Neutrophil (primary cell): Measurements from ENCODE around the gene PLEKHG4.

Experiments used
- H3K27ac ChIP-seq: fragments of 200-600 bp; sonication (generic); 2 replicates; pipeline ENCODE4 v1.5.1; 2016; ENCODE audit warnings: mild to moderate bottlenecking, moderate library complexity
- H3K27me3 ChIP-seq: fragments of 200-600 bp; sonication (generic); 2 replicates; pipeline ENCODE4 v1.6.0; 2016; ENCODE audit warnings: mild to moderate bottlenecking
- H3K36me3 ChIP-seq: fragments of 200-600 bp; sonication (generic); 2 replicates; pipeline ENCODE4 v1.5.1; 2017
- H3K4me1 ChIP-seq, 2 experiments: fragments of 200-600 bp in 1 of 2; sonication (generic) in 1 of 2; 1 replicate in 1 of 2; 2 replicates in 1 of 2; pipeline versions ENCODE4 v1.5.1 to v1.6.1; 2013 to 2016; ENCODE audit warnings: low read depth in 1 of 2, low read length in 1 of 2, mild to moderate bottlenecking in 1 of 2, moderate library complexity in 1 of 2; ENCODE audit not compliant: control insufficient read depth in 1 of 2, insufficient read depth in 1 of 2
- H3K4me3 ChIP-seq, 2 experiments: fragments of 200-600 bp in 1 of 2; sonication (generic) in 1 of 2; 1 replicate in 1 of 2; 2 replicates in 1 of 2; pipeline ENCODE4 v1.5.1; 2013 to 2016; ENCODE audit warnings: low read depth in 1 of 2, low read length in 1 of 2, mild to moderate bottlenecking in 1 of 2, moderate library complexity in 1 of 2
- H3K9me3 ChIP-seq: fragments of 200-600 bp; sonication (generic); 2 replicates; pipeline ENCODE4 v1.5.1; 2016
- TF ChIP-seq, protein P1 (sequence below): fragments of 200-600 bp; sonication (generic); IDR thresholded peaks from 2 replicates; pipeline ENCODE4 v1.5.1; 2016; ENCODE audit warnings: antibody characterized with exemption

The PLEKHG4 gene

DNA sequence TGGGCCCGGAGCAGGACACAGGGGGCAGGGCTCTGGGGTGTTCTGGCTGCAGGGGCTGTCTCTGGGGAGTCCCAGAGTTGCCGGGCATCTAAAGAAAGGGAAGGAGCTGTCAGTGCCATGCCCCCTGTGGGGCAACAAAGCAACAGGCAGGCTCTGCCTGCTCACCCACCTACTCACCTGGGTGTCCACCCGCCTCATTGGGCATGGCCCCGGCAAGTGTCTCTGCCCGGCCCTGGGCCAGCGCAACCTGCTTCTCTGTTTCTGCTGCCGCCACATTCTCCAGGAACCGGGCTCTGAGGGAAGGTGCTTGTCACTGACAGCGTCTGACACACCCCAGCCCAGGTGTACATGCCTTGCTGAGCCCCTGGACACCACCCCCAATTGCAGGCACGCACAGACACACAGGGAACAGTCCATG, 45.1 kb upstream of the PLEKHG4 start:
- Histone ChIP-seq H3K27me3 (no peaks in the 10 kb centered on the region), H3K9me3 (no peaks in the 10 kb centered on the region), H3K36me3 (peaks cover 93% of the 10 kb centered on the region), H3K4me3 (no peak overlapping the region), H3K27ac (no peak overlapping the region), H3K4me1 (no peaks in the 10 kb centered on the region)
- TF ChIP-seq, protein P1, sequence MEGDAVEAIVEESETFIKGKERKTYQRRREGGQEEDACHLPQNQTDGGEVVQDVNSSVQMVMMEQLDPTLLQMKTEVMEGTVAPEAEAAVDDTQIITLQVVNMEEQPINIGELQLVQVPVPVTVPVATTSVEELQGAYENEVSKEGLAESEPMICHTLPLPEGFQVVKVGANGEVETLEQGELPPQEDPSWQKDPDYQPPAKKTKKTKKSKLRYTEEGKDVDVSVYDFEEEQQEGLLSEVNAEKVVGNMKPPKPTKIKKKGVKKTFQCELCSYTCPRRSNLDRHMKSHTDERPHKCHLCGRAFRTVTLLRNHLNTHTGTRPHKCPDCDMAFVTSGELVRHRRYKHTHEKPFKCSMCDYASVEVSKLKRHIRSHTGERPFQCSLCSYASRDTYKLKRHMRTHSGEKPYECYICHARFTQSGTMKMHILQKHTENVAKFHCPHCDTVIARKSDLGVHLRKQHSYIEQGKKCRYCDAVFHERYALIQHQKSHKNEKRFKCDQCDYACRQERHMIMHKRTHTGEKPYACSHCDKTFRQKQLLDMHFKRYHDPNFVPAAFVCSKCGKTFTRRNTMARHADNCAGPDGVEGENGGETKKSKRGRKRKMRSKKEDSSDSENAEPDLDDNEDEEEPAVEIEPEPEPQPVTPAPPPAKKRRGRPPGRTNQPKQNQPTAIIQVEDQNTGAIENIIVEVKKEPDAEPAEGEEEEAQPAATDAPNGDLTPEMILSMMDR = no peak

DNA sequence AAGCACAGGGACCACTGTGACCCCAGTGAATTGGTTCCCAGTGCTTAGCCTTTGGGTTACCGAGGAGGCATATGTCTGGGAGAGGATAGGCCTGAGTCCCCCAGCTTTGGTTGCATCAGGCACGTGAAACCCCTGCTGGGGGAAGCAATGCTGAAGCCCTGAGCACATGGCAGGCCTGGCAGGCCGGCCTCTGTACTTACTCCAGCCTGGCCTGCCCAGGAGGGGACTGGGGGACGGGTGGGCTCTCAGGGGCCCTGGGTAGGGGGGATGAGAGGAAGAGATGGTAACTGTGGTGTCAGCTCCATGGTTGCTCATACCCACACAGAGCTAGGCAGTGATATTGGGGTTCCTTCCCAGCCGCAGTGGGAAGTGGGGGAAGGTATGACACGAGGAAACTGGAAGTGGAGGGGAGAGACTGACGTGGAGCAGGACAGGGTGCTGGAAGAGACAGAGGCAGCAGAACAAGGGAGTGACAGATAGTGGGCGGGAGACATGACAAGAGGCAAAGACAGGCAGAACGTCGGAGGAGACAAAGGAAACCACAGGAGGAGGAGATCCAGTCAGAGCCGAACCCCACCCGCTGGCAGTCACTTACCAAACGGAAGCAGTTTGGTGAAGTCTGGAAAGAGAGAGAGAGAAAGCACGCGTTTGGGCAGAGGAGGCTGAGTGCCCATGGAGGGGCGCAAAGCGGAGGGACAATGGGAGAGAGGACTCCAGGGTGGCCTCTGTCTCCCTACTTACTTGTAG, 43.3 kb upstream of the PLEKHG4 start:
- TF ChIP-seq, protein P1 = no peak
- H3K27ac ChIP-seq = no peak overlapping the region
- H3K27me3 ChIP-seq = no peaks in the 10 kb centered on the region
- peaks cover 81% of the 10 kb centered on the region for H3K36me3 ChIP-seq
- no peaks in the 10 kb centered on the region for H3K9me3 ChIP-seq
- no peaks in the 10 kb centered on the region for H3K4me1 ChIP-seq
- H3K4me3 ChIP-seq = no peak overlapping the region

DNA sequence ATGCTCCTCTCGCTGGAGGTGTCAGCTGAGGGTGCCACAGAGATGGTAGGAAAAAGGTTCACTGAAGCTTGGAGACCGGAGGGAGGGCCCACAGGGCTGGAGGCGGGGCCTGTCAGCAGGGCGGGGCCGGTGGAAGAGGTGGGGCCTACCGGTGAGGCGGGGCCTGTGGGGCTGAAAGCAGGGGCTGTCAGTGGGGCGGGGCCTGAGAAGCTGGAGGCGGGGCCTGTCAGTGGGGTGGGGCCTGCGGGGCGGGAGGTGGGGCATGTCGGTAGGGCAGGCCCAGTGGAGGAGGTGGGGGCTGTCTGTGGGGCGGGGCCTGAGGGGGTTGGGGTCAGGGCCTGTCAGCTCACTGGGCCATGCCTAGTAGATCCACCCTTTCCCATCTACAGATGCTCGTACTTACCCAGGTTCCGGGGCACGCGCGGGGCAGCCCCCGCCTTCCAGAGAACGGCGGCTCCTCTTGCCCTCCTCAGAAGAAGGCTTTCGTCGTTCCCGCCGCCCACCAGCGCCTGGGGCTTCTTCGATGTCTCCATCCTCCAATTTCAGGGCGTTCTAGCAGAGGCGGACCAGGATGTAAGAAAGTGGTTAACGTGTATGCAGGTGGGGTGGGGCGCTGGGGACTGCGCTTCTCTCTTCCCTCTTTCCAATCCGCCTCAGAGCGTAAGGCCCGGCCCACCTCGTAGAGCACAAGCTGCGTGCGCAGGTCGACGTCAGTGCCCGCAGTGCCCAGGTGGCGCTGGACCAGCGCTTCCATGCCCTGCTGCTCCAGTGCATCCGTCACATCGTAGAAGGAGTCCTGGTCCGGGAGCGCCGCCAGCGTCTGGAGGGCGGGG, 42.6 kb upstream of the PLEKHG4 start:
- Histone ChIP-seq H3K27me3 (no peaks in the 10 kb centered on the region), H3K4me3 (no peak overlapping the region), H3K9me3 (no peaks in the 10 kb centered on the region), H3K36me3 (peaks cover 74% of the 10 kb centered on the region), H3K4me1 (no peaks in the 10 kb centered on the region), H3K27ac (no peak overlapping the region)
- TF ChIP-seq, protein P1 = no peak

DNA sequence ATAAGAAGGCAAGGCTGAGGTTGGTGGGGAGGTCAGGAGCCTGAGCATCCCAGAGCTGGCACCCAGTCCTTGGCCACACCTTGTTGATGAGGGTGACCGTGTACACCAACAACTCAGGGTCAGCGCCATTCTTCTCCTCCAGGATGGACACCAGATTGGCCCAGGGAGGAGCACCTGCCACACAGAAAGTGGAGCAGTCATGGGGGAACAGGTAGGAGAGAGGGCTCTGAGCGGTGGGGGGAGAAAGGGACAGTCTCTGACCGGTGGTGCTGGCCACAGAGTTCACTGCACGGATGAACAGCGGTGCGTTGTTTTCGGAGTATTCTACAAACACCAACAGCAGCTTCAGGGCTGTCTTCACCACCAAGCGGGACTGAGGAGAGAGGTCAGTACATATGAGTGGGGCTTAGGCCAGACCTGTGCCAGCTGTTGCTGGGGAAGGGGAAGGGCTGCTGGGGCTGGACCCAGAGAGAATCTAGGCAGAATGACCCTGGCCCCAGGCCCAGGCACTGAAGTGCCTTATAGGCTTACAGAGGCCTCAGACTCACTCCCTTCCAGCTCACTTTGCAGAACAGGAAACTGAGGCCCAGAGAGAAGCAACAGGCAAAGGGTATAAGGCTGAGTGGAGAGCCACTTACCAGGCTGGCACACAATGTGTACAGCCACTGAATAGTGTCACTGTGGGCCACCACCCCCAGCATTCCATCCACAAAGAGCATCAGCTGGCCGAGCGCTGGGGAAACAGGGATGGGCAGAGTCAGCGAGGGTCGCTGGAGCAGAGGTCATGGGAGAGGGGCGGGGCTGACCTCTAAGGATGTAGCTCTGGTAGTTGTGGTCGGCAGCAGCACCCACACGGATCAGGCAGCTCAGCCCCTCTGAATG, 41.7 kb upstream of the PLEKHG4 start:
- Histone ChIP-seq H3K4me3 (no peak overlapping the region), H3K36me3 (peaks cover 70% of the 10 kb centered on the region), H3K4me1 (peaks cover 0 to 3% of the 10 kb centered on the region in 2 experiments), H3K9me3 (no peaks in the 10 kb centered on the region), H3K27me3 (no peaks in the 10 kb centered on the region), H3K27ac (no peak overlapping the region)
- TF ChIP-seq, protein P1 = no peak

DNA sequence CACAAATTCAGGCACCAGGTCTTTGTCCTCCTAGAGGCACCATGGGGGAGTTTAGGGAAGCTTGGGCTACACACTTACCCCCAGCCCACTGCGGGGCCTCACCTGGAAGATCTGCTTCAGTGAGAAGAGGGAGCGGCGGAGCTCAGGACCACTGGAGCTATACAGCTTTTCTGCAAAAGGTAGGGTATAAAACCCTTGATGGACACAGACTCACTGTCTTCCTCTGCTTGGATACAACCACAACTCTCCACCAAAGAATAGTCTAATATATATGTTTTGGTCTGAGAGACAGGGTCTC, 41.1 kb upstream of the PLEKHG4 start:
- Histone ChIP-seq H3K4me1 (peaks cover 5 to 7% of the 10 kb centered on the region in 2 experiments), H3K4me3 (no peak overlapping the region), H3K9me3 (no peaks in the 10 kb centered on the region), H3K27ac (no peak overlapping the region), H3K27me3 (no peaks in the 10 kb centered on the region), H3K36me3 (peaks cover 66% of the 10 kb centered on the region)
- TF ChIP-seq, protein P1 = no peak
